Mucosa of gallbladder (tissue), 1 donor: ENCODE results near the gene STUM. TPM values are rescaled to one million over a fixed set of nuclear protein-coding genes. Genes with fewer than 3 reads are reported as not detected.
A peak's percentile ranks its signal among the peaks of the same experiment; 100 is the strongest.
"Not testable (repeated sequence)": the region's sequence is repeated elsewhere in the genome, so short reads cannot be mapped to it uniquely, and the experiment has no call there.

Experiments
- DNase-seq: peaks from one replicate; pipeline ENCODE4 v3.0.0-alpha.2; 2020; ENCODE audit warnings: low spot score
- total RNA-seq: library from RNA; stranded (reverse); gene quantifications from one replicate; pipeline ENCODE4 v1.2.1, GENCODE V29; 2021
- donor health status: DM: no; HTN: no; CAD: no.

STUM gene
- total RNA-seq, 1 donor from 2014 or later, result 0.86 TPM

- DNase-seq, result no peak
Observed at GRCh38 chr1:226603858-226604559, 55.4 kb downstream of the STUM start.

DNA sequence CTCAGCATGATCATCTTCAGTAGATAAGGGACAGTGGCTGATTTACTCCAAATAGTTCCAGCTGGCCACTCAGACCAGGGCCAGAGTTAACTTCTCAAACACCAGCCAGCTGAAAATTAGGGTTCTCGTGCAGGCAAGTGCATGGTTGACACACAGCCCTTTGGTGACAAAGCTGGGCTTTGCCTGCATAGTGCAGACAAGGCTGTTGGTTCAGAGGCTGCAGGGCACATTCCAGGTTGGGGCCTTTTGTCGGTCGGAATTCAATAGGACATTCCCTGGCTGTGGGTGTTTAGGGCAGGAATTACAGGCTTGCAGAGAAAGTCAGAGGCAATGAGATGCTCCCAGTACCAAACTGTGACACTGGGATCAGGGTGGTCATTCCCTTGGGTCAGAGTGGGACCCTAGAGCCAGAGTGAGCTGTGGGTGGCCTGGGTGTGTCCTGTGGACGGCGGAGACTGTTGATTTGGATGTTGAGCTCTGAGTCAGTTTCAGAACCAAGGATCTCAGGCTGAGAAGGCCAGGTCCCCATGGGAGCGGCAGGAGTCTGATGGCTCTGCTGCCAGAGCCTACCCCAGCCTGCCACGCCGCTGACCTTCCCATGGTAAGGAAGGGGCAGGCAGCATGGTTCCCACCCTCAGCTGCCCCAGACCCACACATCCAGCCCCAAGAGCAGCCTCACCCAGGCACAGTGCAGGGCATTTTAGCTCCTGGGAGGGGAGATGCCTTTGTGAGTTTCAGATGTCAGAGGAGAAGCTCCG, 56.2 kb downstream of the STUM start:
- no peak for DNase-seq

- no peak for DNase-seq
Observed at GRCh38 chr1:226605318-226605950, 56.9 kb downstream of the STUM start.

DNA sequence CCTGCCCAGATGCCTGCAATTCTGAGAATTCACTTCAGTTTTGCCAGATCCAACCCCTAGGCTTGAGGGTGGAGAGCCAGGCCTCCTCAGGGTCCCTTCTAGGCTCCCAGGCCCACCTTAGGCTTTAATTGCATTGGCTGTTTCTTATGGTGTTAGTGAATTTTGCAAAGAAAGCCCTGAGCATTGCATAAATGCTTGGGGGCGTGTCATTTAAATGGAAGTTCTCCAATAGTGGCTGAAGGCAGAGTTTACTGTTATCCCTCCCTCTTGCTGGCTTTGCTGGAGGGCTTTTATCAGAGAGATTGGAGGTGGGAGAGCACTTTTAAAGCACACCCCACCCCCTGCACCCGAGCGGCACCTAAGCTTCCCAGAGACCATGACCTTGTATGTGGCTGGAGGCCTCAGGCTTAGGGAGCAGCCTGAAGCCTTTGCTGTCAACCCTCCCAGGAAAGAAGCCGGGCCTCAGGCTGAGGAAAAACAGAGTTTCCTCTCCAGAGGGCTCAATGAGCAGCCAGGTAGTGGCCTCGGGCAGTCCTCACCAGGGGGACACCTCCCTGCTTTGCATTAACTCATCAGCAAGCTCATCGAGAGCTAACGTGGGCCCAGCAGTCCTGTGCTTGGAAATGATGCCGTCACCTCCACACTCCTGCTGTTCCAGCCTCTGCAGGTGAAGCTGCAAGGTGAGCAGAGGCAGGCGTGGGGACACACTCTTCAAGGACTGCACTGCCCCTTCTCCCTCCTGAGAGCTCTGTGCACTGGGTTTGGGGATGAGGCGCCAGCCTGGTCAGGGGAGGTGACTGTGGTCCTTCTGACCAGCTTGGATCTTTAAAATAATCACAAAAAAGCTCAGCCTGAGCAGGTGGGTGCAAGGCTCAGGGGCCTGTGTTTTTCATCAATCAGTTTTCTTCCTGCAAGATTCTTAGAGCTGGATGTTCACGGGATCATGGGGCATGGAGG, 58.0 kb downstream of the STUM start:
- no peak for DNase-seq

DNA sequence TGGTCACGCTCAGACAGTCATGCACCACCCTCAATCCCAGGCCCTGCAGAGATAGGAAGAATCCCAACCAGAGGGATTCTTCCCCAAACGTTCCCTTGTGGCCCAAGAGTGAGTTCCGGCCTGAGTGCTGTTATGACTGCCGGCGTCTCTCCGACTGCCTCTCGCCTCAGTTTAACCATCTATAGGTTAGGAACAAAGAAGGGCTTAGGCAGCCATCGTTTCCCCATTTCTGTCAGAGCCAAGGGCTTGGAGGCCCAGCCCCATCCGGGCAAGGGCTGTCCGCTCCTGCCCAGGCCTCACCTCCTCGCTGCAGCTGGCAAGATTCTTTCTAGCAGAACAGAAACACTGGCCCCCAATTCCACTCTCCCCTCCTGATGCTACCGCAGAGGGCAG, 58.7 kb downstream of the STUM start:
- no peak for DNase-seq

GRCh38 chr1:226607821-226608220, 59.3 kb downstream of the STUM start:
- DNase-seq, result no peak

DNA sequence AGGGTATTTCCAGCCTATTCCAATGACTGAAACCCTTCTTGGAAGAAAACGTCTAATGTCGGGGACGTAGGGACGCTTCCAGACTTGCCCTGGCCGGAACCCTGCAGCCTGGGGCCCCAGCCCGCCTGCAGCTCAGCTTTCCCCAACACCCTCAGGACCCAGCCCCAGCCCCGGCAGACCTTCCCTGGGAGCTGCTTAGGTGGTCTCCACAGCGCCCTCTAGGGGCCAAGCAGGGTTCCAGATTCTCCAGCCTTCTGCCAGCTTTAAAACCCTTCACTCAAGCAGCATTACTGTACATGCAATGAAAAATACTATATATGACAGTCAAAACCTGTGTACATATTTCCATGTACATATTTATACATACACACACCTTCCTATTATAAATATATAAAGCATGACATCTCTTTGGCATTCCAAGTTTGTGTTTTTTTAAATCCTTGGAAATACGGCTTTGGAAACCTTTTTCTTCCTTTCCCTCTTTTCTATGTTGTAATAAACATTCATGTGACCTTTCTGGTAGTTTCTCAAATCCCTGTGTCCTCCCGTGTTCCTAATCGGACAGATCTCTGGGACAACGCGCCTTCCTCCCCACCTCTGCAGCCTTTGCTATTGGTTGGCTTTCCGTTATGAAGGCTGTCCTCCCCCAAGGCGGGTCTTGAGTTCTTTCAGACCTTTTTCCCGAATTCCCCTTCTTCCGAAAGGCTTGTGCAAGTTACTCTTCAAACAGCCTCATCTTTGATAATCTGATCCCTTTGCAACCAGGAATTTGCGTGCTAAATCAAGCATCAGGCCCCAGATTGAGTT, 60.3 kb downstream of the STUM start:
- DNase-seq, result peak; percentile 46

- no peak for DNase-seq
Observed at GRCh38 chr1:226609836-226610455, 61.4 kb downstream of the STUM start.

GRCh38 chr1:226610671-226611070, 62.1 kb downstream of the STUM start:
- no peak for DNase-seq

DNA sequence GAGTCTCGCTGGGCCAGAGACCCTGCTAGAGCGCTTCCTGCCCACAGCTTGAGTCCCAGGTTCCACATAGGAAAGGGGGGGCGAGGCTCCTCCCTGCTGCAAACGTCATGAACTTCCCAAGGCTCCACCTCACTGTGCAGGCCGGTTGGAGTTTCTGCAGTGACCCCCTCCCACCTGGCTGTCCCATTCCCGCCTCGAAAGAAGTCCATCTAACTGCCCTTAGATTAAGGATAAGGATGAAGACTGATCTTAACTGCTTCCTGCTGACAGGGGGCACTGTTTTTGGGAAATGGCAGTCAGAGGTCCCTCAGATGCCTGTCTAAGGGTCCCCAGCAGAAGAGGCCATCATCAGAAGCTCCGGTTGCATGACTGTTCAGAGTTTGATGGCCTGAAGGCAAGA, 62.7 kb downstream of the STUM start:
- no peak for DNase-seq

DNA sequence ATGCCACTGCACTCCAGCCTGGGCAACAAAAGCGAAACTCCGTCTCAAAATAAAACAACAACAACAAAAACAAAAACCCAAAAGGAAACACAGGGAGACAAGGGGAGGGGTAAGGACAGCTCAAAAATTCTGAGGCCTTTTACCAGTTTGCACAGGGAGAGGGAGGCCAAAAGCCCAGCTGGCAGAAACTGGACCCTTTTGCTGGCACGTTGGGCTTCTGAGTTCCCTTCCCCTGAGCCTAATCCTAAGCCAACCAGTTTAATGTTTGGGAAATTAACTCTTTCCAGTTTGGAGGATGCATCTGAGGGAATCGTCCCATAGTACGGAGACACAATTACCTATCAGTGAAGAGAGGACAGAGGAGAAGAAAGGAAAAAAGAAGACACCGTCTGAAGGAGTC, 63.4 kb downstream of the STUM start:
- not testable (repeated sequence) for DNase-seq

DNA sequence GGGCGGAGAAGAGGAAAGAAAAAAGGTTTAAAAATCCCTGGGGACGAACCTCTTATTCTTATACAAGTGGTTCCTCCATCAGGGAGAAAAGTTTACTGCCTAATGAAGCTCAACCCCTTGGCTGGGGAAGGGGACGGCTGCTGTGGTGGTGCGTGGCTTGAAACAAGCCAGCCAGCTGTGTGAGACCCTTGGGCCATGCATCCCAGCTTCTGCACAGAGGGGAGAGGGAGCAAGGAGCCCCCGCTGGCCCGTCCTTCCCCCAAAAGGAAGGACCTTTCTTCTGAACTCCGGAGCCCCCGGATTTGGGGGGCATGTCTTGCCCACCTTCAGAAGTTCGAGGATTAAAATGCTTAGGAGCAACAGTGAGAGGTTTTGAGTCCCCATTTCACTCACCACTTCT, 67.3 kb downstream of the STUM start:
- DNase-seq, result no peak

DNA sequence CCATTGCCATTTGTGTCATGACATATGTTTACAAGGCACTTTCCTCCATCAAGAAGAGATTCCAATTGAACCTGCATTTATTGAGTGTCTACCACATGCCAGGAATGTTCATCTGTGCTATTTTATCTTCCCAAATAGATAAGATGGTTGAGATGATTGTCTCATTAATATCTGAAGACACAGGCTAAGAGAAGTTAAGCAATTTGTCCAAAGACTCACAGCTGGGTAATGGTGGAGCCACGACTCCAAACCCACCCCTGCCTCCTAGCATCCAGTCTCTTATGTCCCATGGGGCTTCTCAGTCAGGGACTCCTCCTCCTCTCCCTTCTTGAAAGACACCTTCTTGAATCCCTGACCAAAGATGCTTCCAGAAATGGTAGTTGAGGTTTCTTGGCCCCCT, 68.1 kb downstream of the STUM start:
- DNase-seq, result no peak

DNA sequence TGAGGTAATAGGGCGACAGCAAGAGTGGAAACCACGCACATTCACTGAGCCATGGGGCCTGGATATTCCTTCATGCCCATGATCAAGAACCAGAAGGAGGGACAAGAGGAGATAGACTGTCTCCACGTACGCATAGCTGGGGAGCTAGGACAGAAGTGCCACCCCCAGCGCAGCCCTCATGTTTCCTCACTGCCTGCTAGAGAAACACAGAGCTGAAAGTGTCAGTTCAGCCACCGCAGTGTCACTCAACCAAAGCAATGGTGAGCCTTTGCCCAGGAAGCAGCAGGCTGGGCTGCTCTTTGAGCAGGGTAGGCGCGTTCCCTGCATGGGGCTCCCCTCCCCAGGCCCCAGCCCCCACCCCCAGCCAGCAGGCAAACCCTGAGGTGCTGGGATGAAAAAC, 68.5 kb downstream of the STUM start:
- no peak for DNase-seq

DNA sequence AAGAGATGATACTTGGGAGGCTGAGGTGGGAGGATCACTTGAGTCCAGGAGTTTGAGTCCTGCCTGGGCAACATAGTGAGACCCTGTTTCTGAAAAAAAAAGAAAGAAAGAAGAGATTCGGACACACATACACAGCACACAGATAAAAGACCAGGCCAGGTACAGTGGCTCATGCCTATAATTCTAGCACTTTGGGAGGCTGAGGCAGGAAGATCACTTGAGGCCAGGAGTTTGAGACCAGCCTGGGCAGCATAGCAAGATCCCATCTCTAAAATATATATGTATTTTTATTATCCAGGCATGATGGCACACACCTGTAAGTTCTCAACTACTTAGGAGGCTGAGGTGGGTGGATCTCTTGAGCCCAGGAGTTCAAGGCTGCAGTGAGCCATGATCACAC, 69.2 kb downstream of the STUM start:
- DNase-seq, result not testable (repeated sequence)

GRCh38 chr1:226618380-226618779, 69.8 kb downstream of the STUM start:
- no peak for DNase-seq

GRCh38 chr1:226619031-226619430, 70.5 kb downstream of the STUM start:
- no peak for DNase-seq

GRCh38 chr1:226622012-226622411, 73.4 kb downstream of the STUM start:
- DNase-seq, result no peak

DNA sequence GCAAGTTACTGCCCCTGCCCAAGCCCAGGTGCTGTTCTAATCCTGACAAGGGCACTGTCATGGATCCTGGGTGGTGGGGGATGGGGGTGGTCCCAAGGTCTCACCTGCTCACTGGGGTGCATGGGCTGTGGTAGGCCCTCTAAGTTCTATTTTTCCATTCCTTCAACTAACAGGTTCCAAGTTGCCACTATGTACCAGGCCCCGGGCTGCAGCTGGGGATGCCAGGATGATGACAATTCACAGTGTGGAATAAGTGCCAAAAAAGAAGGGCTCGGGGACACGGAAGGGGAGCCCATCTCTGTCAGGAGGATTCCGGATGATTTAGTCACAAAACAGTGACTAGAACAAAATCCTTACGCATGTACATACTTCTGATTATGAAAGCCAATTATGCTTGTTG, 76.0 kb downstream of the STUM start:
- DNase-seq, result no peak

GRCh38 chr1:226625326-226625725, 76.8 kb downstream of the STUM start:
- DNase-seq, result no peak
